KMS-11 (cell line): ENCODE results near the gene ZBTB17.
A peak's percentile ranks its signal among the peaks of the same experiment; 100 is the strongest.
"Not testable (repeated sequence)": the region's sequence is repeated elsewhere in the genome, so short reads cannot be mapped to it uniquely, and the experiment has no call there.

Experiments
- H2AFZ ChIP-seq: fragments of 200-600 bp; sonication (generic); 2 replicates; pipeline ENCODE4 v1.6.1; 2016; ENCODE audit warnings: antibody characterized with exemption, mixed run types, low read depth
- H3K27ac ChIP-seq: fragments of 200-600 bp; sonication (generic); 2 replicates; pipeline ENCODE4 v1.6.1; 2016; ENCODE audit warnings: mild to moderate bottlenecking, mixed run types
- H3K27me3 ChIP-seq: fragments of 200-600 bp; sonication (generic); 2 replicates; pipeline ENCODE4 v1.6.1; 2017; ENCODE audit warnings: mild to moderate bottlenecking, low read depth, mixed run types, moderate library complexity; ENCODE audit not compliant: insufficient read depth
- H3K36me3 ChIP-seq: fragments of 200-600 bp; sonication (generic); 2 replicates; pipeline ENCODE4 v1.6.1; 2017; ENCODE audit warnings: mild to moderate bottlenecking, mixed run types; ENCODE audit not compliant: insufficient read depth
- H3K4me1 ChIP-seq: fragments of 200-600 bp; sonication (generic); 2 replicates; pipeline ENCODE4 v1.6.1; 2016; ENCODE audit warnings: mild to moderate bottlenecking, low read depth, mixed run types; ENCODE audit not compliant: poor library complexity, severe bottlenecking
- H3K4me2 ChIP-seq: fragments of 200-600 bp; sonication (generic); 2 replicates; pipeline ENCODE4 v1.7.0; 2016; ENCODE audit warnings: mild to moderate bottlenecking, mixed run types
- H3K4me3 ChIP-seq: fragments of 200-600 bp; sonication (generic); IDR thresholded peaks from 2 replicates; pipeline ENCODE4 v1.6.1; 2017; ENCODE audit warnings: low read depth, low read length, mixed read lengths; ENCODE audit not compliant: insufficient read depth
- H3K79me2 ChIP-seq: fragments of 200-600 bp; sonication (generic); 2 replicates; pipeline ENCODE4 v1.6.1; 2016; ENCODE audit warnings: low read depth, mixed run types; ENCODE audit not compliant: insufficient read depth
- H3K9ac ChIP-seq: fragments of 200-600 bp; sonication (generic); 2 replicates; pipeline ENCODE4 v1.6.1; 2016; ENCODE audit warnings: mild to moderate bottlenecking, mixed run types
- H4K20me1 ChIP-seq: fragments of 200-600 bp; sonication (generic); 2 replicates; pipeline ENCODE4 v1.6.1; 2016; ENCODE audit warnings: mild to moderate bottlenecking, mixed run types; ENCODE audit not compliant: insufficient read depth
- CTCF ChIP-seq: fragments of 200-600 bp; sonication (generic); conservative IDR thresholded peaks from 2 replicates; pipeline ENCODE4 v1.6.1; 2017; ENCODE audit warnings: low read depth, mild to moderate bottlenecking, antibody characterized with exemption, low read length, moderate library complexity, mixed read lengths

ZBTB17 gene

GRCh38 chr1:15900662-15901279, 75.1 kb downstream of the ZBTB17 start:
- Histone ChIP-seq H3K36me3 (no peaks in the 10 kb centered on the region), H3K4me1 (peaks cover 36% of the 10 kb centered on the region), H3K4me2 (no peak overlapping the region), H4K20me1 (peaks cover 35% of the 10 kb centered on the region), H3K9ac (no peak overlapping the region), H3K4me3 (no peak overlapping the region), H3K79me2 (peaks cover 95% of the 10 kb centered on the region), H3K27me3 (no peaks in the 10 kb centered on the region), H3K27ac (no peak overlapping the region), H2AFZ (no peak overlapping the region)
- no peak for TF ChIP-seq CTCF

GRCh38 chr1:15899266-15899665, 76.6 kb downstream of the ZBTB17 start:
- Histone ChIP-seq H3K27ac (no peak overlapping the region), H3K27me3 (no peaks in the 10 kb centered on the region), H3K36me3 (no peaks in the 10 kb centered on the region), H3K79me2 (peaks cover 97% of the 10 kb centered on the region), H3K4me1 (peaks cover 30% of the 10 kb centered on the region), H3K4me2 (no peak overlapping the region), H2AFZ (no peak overlapping the region), H4K20me1 (peaks cover 33% of the 10 kb centered on the region), H3K9ac (no peak overlapping the region), H3K4me3 (no peak overlapping the region)
- TF ChIP-seq CTCF, result no peak

GRCh38 chr1:15896841-15897610, 78.9 kb downstream of the ZBTB17 start:
- H2AFZ ChIP-seq, H3K4me2 ChIP-seq, H3K9ac ChIP-seq, H3K4me3 ChIP-seq, H3K27me3 ChIP-seq, H3K27ac ChIP-seq, H3K36me3 ChIP-seq: not testable (repeated sequence)
- Histone ChIP-seq H4K20me1 (peaks cover 18% of the 10 kb centered on the region), H3K4me1 (peaks cover 31% of the 10 kb centered on the region), H3K79me2 (peaks cover 99% of the 10 kb centered on the region)

GRCh38 chr1:15895233-15895632, 80.7 kb downstream of the ZBTB17 start:
- no peak overlapping the region for H3K4me2 ChIP-seq
- H3K4me3 ChIP-seq, result no peak overlapping the region
- H4K20me1 ChIP-seq, result peaks cover 16% of the 10 kb centered on the region
- TF ChIP-seq CTCF, result no peak
- no peaks in the 10 kb centered on the region for H3K27me3 ChIP-seq
- no peaks in the 10 kb centered on the region for H3K36me3 ChIP-seq
- H3K9ac ChIP-seq, result no peak overlapping the region
- H3K27ac ChIP-seq, result no peak overlapping the region
- peaks cover 26% of the 10 kb centered on the region for H3K4me1 ChIP-seq
- peaks cover 98% of the 10 kb centered on the region for H3K79me2 ChIP-seq
- no peak overlapping the region for H2AFZ ChIP-seq

GRCh38 chr1:15892857-15893599, 82.9 kb downstream of the ZBTB17 start:
- H3K4me1 ChIP-seq, result peaks cover 21% of the 10 kb centered on the region
- H3K9ac ChIP-seq, H3K27me3 ChIP-seq, H3K36me3 ChIP-seq, H4K20me1 ChIP-seq, H2AFZ ChIP-seq, H3K4me2 ChIP-seq, H3K4me3 ChIP-seq: not testable (repeated sequence)
- peaks cover 98% of the 10 kb centered on the region for H3K79me2 ChIP-seq
- peak overlapping the region; percentile 42 for H3K27ac ChIP-seq
